Measurements from ENCODE around the gene AMACR. TPM values are rescaled to one million over a fixed set of nuclear protein-coding genes. Genes with fewer than 3 reads are reported as not detected.

AMACR gene
- total RNA-seq, 2 experiments from 2014 or later: 6.5 to 7.7 TPM

DNA sequence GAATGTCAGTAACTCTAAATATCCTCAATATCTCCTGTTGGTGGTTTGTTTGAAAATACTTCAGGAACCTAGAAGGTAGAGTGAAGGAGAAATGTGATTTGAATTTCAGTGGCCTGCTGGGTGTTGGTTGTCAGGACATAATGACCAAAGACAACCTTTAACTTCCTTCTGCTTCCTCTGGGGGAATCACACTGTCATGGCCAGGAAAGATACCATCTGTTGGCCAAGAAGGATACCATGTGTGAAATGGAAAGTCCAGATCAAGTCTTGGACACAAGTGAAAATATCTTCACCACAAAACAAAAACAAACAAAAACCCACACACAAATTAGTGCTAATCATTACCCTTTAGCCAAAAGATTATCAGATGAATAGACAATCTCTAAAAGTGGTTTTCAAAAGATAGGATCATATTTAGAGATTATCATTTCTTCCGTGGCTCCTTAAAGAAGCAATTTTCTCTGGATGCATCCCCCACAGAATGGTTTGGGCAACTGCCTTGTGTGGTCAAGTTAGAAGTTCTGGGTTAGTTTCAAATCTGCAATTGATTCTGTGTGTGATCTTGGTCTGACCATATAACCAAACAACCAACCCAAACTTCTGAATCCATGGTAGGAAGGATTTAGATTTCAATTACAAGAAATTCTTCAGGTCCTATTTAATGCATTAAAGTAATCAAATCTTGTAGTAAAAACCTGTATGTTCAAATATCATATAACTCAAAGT lies 33.6 kb upstream of the AMACR start:
- no peaks in the 10 kb centered on the region for H3K36me3 Mint-ChIP-seq (ENCODE audit: low read depth)
- intact Hi-C loops (cut with micrococcal nuclease): no loop called here

DNA sequence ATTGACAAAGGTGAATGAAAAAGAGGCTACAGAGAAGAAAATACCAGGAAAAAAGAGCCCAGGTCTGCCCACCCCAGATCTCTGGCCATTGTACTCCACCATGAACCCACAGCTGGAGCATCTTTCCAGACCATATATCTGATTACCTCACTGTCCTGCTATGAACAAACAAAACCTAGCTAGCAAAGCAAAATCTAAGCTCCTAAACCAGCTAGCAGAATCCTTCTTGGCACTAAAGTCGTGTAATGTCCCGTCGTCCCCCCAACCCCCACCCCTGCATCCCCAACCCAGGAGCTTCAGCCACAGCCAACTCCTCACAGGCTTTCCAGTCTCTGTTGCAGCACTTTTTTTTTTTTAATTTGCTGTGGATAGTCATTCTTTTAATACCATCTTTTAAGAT lies 32.6 kb upstream of the AMACR start:
- TF ChIP-seq, protein P1, sequence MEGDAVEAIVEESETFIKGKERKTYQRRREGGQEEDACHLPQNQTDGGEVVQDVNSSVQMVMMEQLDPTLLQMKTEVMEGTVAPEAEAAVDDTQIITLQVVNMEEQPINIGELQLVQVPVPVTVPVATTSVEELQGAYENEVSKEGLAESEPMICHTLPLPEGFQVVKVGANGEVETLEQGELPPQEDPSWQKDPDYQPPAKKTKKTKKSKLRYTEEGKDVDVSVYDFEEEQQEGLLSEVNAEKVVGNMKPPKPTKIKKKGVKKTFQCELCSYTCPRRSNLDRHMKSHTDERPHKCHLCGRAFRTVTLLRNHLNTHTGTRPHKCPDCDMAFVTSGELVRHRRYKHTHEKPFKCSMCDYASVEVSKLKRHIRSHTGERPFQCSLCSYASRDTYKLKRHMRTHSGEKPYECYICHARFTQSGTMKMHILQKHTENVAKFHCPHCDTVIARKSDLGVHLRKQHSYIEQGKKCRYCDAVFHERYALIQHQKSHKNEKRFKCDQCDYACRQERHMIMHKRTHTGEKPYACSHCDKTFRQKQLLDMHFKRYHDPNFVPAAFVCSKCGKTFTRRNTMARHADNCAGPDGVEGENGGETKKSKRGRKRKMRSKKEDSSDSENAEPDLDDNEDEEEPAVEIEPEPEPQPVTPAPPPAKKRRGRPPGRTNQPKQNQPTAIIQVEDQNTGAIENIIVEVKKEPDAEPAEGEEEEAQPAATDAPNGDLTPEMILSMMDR (IDR thresholded peaks at IDR 0.05): no peak
- ChIA-PET CTCF (interaction anchor here (1.2 to 1.5 kb wide), 3 partner anchors 9 to 43 kb away, joined by 3 to 4 read pairs (median 4); no protein-coding TSS in a partner anchor), POLR2A (interaction anchor here (0.9 kb wide), 1 partner anchor 9 kb away, joined by 4 read pairs; no protein-coding TSS in a partner anchor)
- DNase-seq (no peak), ATAC-seq (no peak)
- Mint-ChIP-seq H3K36me3 (ENCODE audit: low read depth) (no peaks in the 10 kb centered on the region), H3K27ac (no peak overlapping the region), H3K4me3 (no peak overlapping the region), H3K4me1 (ENCODE audit: low read depth) (no peaks in the 10 kb centered on the region), H3K9me3 (no peaks in the 10 kb centered on the region), H3K27me3 (no peaks in the 10 kb centered on the region)
- intact Hi-C loops (cut with micrococcal nuclease): no loop called here

More for the DNA sequence above, 33.6 kb upstream of the AMACR start:
- no peaks in the 10 kb centered on the region for H3K9me3 Mint-ChIP-seq
- ChIA-PET CTCF (interaction anchor here (1.4 kb wide), 1 partner anchor 44 kb away, joined by 4 read pairs; no protein-coding TSS in a partner anchor), POLR2A (no interaction called here)
- TF ChIP-seq, protein P1 (IDR thresholded peaks at IDR 0.05): no peak
- H3K27ac Mint-ChIP-seq: no peak overlapping the region
- no peak overlapping the region for H3K4me3 Mint-ChIP-seq
- DNase-seq (no peak), ATAC-seq (no peak)
- H3K27me3 Mint-ChIP-seq: no peaks in the 10 kb centered on the region
- H3K4me1 Mint-ChIP-seq (ENCODE audit: low read depth): no peaks in the 10 kb centered on the region

DNA sequence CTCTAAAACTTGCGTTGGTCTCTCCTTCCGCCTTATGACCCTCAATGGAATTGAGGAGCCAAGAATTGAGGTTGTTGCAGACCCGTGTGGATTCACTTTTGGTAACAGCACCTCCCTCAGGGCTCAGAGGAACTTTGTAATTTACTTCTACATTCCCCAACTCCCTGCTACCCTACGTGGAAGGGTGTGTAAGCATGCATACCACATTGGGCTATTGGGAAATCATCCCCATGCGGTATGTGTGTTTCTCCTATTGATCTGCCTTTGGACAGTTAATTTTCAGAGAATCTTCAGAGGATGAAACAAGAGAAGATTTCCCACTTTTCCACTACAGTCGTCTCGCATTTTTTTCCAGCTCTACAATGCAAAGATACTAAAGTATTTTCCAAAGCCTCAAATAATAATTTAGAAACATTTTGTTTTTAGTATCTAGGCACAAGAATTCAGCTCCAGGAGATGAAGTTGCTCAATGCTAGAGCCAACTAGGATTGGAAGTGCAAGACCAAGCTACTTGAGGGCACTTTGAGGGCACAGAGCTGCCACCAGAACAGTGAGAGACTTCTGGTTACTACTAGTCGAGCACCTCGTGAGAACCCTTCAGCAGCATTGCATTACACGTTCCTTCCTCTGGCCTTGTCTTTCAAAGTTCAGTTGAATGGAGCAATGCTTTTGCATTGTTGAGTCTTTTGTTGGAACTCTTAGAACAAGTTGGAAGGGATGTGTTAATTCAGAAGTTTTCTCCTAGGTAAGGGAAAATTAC lies 31.7 kb upstream of the AMACR start:
- intact Hi-C loops (cut with micrococcal nuclease): no loop called here
- Mint-ChIP-seq H3K27me3 (no peaks in the 10 kb centered on the region), H3K9me3 (no peaks in the 10 kb centered on the region), H3K27ac (no peak overlapping the region), H3K4me3 (no peak overlapping the region), H3K4me1 (ENCODE audit: low read depth) (no peaks in the 10 kb centered on the region), H3K36me3 (ENCODE audit: low read depth) (peaks cover 2% of the 10 kb centered on the region)
- ATAC-seq (no peak), DNase-seq (no peak)
- TF ChIP-seq, protein P1 (IDR thresholded peaks at IDR 0.05): no peak
- POLR2A ChIA-PET: no interaction called here
- CTCF ChIA-PET: interaction anchor here (1.2 to 1.5 kb wide), 3 partner anchors 10 to 42 kb away, joined by 3 to 4 read pairs (median 4); no protein-coding TSS in a partner anchor

DNA sequence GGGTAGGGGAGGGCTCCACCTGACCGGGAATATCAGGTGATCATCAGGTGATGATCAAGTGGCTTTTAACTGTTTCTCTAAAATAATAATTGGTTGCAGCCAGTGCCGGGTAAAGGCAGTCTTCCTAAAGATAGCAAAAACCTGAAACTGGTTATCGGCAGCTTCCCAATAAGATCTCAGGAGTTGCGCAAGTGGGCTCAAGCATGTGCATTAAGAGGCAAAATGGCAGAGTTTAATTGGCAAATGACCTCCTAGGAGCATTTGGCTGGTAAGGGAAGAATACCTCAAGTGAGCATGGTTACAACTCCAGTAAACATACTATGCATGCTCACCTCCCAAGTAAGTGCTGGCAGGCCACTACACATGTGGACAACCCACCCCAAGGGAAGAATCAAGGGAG lies 31.0 kb upstream of the AMACR start:
- POLR2A ChIA-PET: no interaction called here
- no peak overlapping the region for H3K27ac Mint-ChIP-seq
- DNase-seq (no peak), ATAC-seq (no peak)
- intact Hi-C loops (cut with micrococcal nuclease): no loop called here
- peaks cover 4% of the 10 kb centered on the region for H3K36me3 Mint-ChIP-seq (ENCODE audit: low read depth)
- CTCF ChIA-PET: no interaction called here
- H3K4me3 Mint-ChIP-seq: no peak overlapping the region
- no peaks in the 10 kb centered on the region for H3K27me3 Mint-ChIP-seq
- H3K9me3 Mint-ChIP-seq: no peaks in the 10 kb centered on the region
- TF ChIP-seq, protein P1 (IDR thresholded peaks at IDR 0.05): no peak
- no peaks in the 10 kb centered on the region for H3K4me1 Mint-ChIP-seq (ENCODE audit: low read depth)

DNA sequence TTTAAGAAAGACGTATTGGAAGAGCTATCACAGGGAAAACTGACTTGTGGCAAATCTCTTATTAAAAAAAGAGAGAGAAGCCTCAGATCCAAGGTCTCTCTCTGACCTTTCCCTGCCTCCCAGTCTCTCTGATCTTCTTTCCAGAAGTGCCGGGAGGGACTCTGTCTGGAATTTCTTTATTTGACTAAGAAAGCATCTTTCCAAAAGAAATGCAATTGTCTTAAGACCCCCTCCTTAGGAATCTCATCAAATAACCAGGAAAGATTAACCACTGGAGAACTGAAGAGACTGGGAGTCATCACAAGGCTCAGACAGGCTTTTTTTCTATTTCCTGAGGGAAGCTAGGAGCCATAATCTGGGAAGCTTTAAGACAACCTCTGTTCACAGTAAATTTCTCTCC lies 30.5 kb upstream of the AMACR start:
- Mint-ChIP-seq H3K36me3 (ENCODE audit: low read depth) (peaks cover 4% of the 10 kb centered on the region), H3K9me3 (no peaks in the 10 kb centered on the region), H3K27ac (no peak overlapping the region), H3K27me3 (no peaks in the 10 kb centered on the region), H3K4me1 (ENCODE audit: low read depth) (no peaks in the 10 kb centered on the region), H3K4me3 (no peak overlapping the region)
- ChIA-PET CTCF (no interaction called here), POLR2A (no interaction called here)
- ATAC-seq (no peak), DNase-seq (no peak)
- TF ChIP-seq, protein P1 (IDR thresholded peaks at IDR 0.05): no peak
- intact Hi-C loops (cut with micrococcal nuclease): no loop called here

Measured in activated CD8-positive, alpha-beta T cell treated with anti-CD3 and anti-CD28 coated beads for 36 hours (primary cell).